IMR-90 (cell line): ENCODE data around the gene NCBP2. TPM values are rescaled to one million over a fixed set of nuclear protein-coding genes. Genes with fewer than 3 reads are reported as not detected.

Source experiments
- ATAC-seq: fragments of 200-7000 bp; cut with Tn5 transposase; 2 replicates; pipeline ENCODE4 v1.9.1; 2020; ENCODE audit warnings: low read depth, mild to moderate bottlenecking, moderate library complexity
- BruUV-seq: library from RNA; stranded (reverse); fragments of 400-500 nt; replicated peaks from 2 replicates; lab custom pipeline; 2021; lab: Mats Ljungman, UMichigan
- CTCF ChIA-PET: fragments of 300-600 bp; formaldehyde crosslinking; extraction: SDS; loops from one replicate; lab custom pipeline; 2021; ENCODE audit warnings: antibody characterized with exemption; lab: Yijun Ruan, JAX
- POLR2A ChIA-PET: fragments of 300-600 bp; sonication (Branson Sonifier 250); formaldehyde crosslinking; loops from one replicate; lab custom pipeline; 2022; ENCODE audit warnings: antibody characterized with exemption; ENCODE audit not compliant: unreplicated experiment; lab: Charles Lee
- DNase-seq: peaks from one replicate; pipeline ENCODE4 v3.0.0; 2013
- H2AFZ ChIP-seq: replicated peaks from 2 replicates; pipeline ENCODE3; 2013; ENCODE audit warnings: low read length, mild to moderate bottlenecking; ENCODE audit not compliant: poor library complexity
- H2AK5ac ChIP-seq: 2 replicates; pipeline ENCODE4 v1.6.1; 2013; ENCODE audit warnings: low read depth, low read length, inconsistent platforms
- H2AK9ac ChIP-seq: replicated peaks from 2 replicates; pipeline ENCODE3; 2013; ENCODE audit warnings: mild to moderate bottlenecking, low read depth, low read length, moderate library complexity; ENCODE audit not compliant: poor library complexity
- H2BK120ac ChIP-seq: 2 replicates; pipeline ENCODE4 v1.6.1; 2013; ENCODE audit warnings: low read depth, low read length, inconsistent platforms
- H2BK15ac ChIP-seq: 3 replicates; pipeline ENCODE4 v1.6.1; 2013; ENCODE audit warnings: low read depth, low read length, inconsistent platforms
- H2BK20ac ChIP-seq: 2 replicates; pipeline ENCODE4 v1.6.1; 2013; ENCODE audit warnings: low read depth, mild to moderate bottlenecking, inconsistent platforms, low read length, moderate library complexity
- H2BK5ac ChIP-seq: 2 replicates; pipeline ENCODE4 v1.6.1; 2013; ENCODE audit warnings: mild to moderate bottlenecking, low read depth, low read length, inconsistent platforms; ENCODE audit not compliant: poor library complexity, severe bottlenecking
- H3K14ac ChIP-seq: replicated peaks from 2 replicates; pipeline ENCODE4 v1.6.1; 2013; ENCODE audit warnings: low read depth, low read length, inconsistent platforms
- H3K18ac ChIP-seq: 2 replicates; pipeline ENCODE4 v1.6.1; 2013; ENCODE audit warnings: low read depth, low read length, control low read depth
- H3K23ac ChIP-seq: 2 replicates; pipeline ENCODE4 v1.6.1; 2013; ENCODE audit warnings: low read depth, low read length, inconsistent platforms
- H3K27ac ChIP-seq: 2 replicates; pipeline ENCODE4 v1.5.1; 2013; ENCODE audit warnings: mild to moderate bottlenecking, control low read depth, low read length; ENCODE audit not compliant: insufficient read depth
- H3K27me3 ChIP-seq: 2 replicates; pipeline ENCODE4 v1.6.1; 2013; ENCODE audit warnings: low read length; ENCODE audit not compliant: control insufficient read depth, insufficient read depth
- H3K36me3 ChIP-seq: 2 replicates; pipeline ENCODE4 v1.6.1; 2013; ENCODE audit warnings: low read length, mixed read lengths; ENCODE audit not compliant: control insufficient read depth, insufficient read depth
- H3K4ac ChIP-seq: 2 replicates; pipeline ENCODE4 v1.6.1; 2013; ENCODE audit warnings: low read depth, low read length, inconsistent platforms
- H3K4me1 ChIP-seq: 2 replicates; pipeline ENCODE4 v1.6.1; 2013; ENCODE audit warnings: low read length, mixed read lengths; ENCODE audit not compliant: control insufficient read depth, insufficient read depth
- H3K4me2 ChIP-seq: 2 replicates; pipeline ENCODE4 v1.6.1; 2013; ENCODE audit warnings: low read depth, mild to moderate bottlenecking, control low read depth, low read length, moderate library complexity
- H3K4me3 ChIP-seq: 2 replicates; pipeline ENCODE4 v1.5.1; 2013; ENCODE audit warnings: low read depth, mild to moderate bottlenecking, control low read depth, low read length, moderate library complexity; ENCODE audit not compliant: insufficient read depth
- H3K56ac ChIP-seq: 2 replicates; pipeline ENCODE4 v1.6.1; 2013; ENCODE audit warnings: low read length, inconsistent platforms; ENCODE audit not compliant: insufficient read depth; ENCODE audit errors: extremely low read depth
- H3K79me1 ChIP-seq, 2 experiments: 2 replicates each; pipeline ENCODE4 v1.6.1; 2013; ENCODE audit warnings: low read length in 2 of 2, inconsistent platforms in 1 of 2, low read depth in 1 of 2
- H3K9ac ChIP-seq: 2 replicates; pipeline ENCODE4 v1.6.1; 2013; ENCODE audit warnings: low read depth, low read length, control low read depth
- H3K9me1 ChIP-seq: 2 replicates; pipeline ENCODE4 v1.6.1; 2013; ENCODE audit warnings: low read length, inconsistent platforms; ENCODE audit not compliant: insufficient read depth
- H3K9me3 ChIP-seq: 2 replicates; pipeline ENCODE4 v1.6.1; 2013; ENCODE audit warnings: low read length; ENCODE audit not compliant: control insufficient read depth, insufficient read depth
- H4K20me1 ChIP-seq: 2 replicates; pipeline ENCODE4 v1.6.1; 2013; ENCODE audit warnings: low read length, inconsistent platforms; ENCODE audit not compliant: insufficient read depth
- H4K5ac ChIP-seq: 2 replicates; pipeline ENCODE4 v1.6.1; 2013; ENCODE audit warnings: mild to moderate bottlenecking, low read depth, low read length, control low read depth
- H4K8ac ChIP-seq, 2 experiments: 2 replicates each; pipeline ENCODE4 v1.6.1; 2013; ENCODE audit warnings: low read depth in 2 of 2, low read length in 2 of 2, control low read depth in 1 of 2, inconsistent platforms in 1 of 2
- H4K91ac ChIP-seq: 2 replicates; pipeline ENCODE4 v1.6.1; 2013; ENCODE audit warnings: low read depth, low read length, inconsistent platforms; ENCODE audit not compliant: insufficient read depth
- BHLHE40 ChIP-seq: fragments of 150-350 bp; IDR thresholded peaks from 2 replicates; pipeline ENCODE4 v1.6.1; 2016; ENCODE audit warnings: mild to moderate bottlenecking, low read depth, low read length
- CHD1 ChIP-seq: IDR thresholded peaks from 2 replicates; pipeline ENCODE4 v1.6.1; 2012; ENCODE audit warnings: low read depth, low read length, improper control_type of control experiment
- MAFK ChIP-seq: IDR thresholded peaks from 2 replicates; pipeline ENCODE4 v1.6.1; 2012; ENCODE audit warnings: low read depth, low read length, improper control_type of control experiment
- MAZ ChIP-seq: IDR thresholded peaks from 2 replicates; pipeline ENCODE4 v1.6.1; 2012; ENCODE audit warnings: low read depth, mild to moderate bottlenecking, low read length, improper control_type of control experiment, moderate library complexity, borderline replicate concordance
- MXI1 ChIP-seq: IDR thresholded peaks from 2 replicates; pipeline ENCODE4 v1.6.1; 2012; ENCODE audit warnings: low read depth, mild to moderate bottlenecking, low read length, moderate library complexity, borderline replicate concordance
- NFE2L2 ChIP-seq: fragments of 150-350 bp; IDR thresholded peaks from 2 replicates; pipeline ENCODE4 v1.6.1; 2016; ENCODE audit warnings: low read depth, mild to moderate bottlenecking, low read length
- POLR2A ChIP-seq: IDR thresholded peaks from 2 replicates; pipeline ENCODE4 v1.6.1; 2012; ENCODE audit warnings: mild to moderate bottlenecking, low read depth, low read length
- RCOR1 ChIP-seq: IDR thresholded peaks from 2 replicates; pipeline ENCODE4 v1.6.1; 2012; ENCODE audit warnings: mild to moderate bottlenecking, low read length, improper control_type of control experiment; ENCODE audit not compliant: insufficient replicate concordance
- RFX5 ChIP-seq: IDR thresholded peaks from 2 replicates; pipeline ENCODE4 v1.8.0; 2012; ENCODE audit warnings: low read depth, mild to moderate bottlenecking, low read length, moderate library complexity
- SMC3 ChIP-seq: fragments of 150-350 bp; IDR thresholded peaks from 2 replicates; pipeline ENCODE4 v1.6.1; 2016; ENCODE audit warnings: low read depth, mild to moderate bottlenecking, antibody characterized with exemption, low read length, moderate library complexity
- WGBS, 2 experiments: methylation state at CpG; one replicate each; pipeline versions ENCODE4 v1.1.5 to v1.1.7; 2013; ENCODE audit warnings: missing lambda C conversion rate in 2 of 2; ENCODE audit not compliant: insufficient read length in 1 of 2; ENCODE audit errors: extremely low coverage in 2 of 2; 5-methylcytosine and 5-hydroxymethylcytosine counted together
- dilution Hi-C: fragments of 300-500 bp; cut with HindIII; formaldehyde crosslinking; loops from one replicate; pipeline ENCODE4 v1.14.3; 2018; ENCODE audit warnings: low sequenced_read_pairs; ENCODE audit not compliant: unreplicated experiment
- in situ Hi-C: fragments of 300-500 bp; cut with MboI; formaldehyde crosslinking; loops from 3 replicates; pipeline ENCODE4 v1.14.3; 2019; ENCODE audit warnings: low sequenced_read_pairs, inconsistent platforms, mixed read lengths
- intact Hi-C: fragments of 100-400 bp; cut with micrococcal nuclease; formaldehyde crosslinking; loops from 2 replicates; pipeline ENCODE4 v1.10.0; 2022
- polyA plus RNA-seq, 3 experiments: library from polyadenylated mRNA; depleted of rRNA; stranded (reverse); fragments of >200 nt; gene quantifications; 2 replicates each; pipeline ENCODE4 v1.2.3, GENCODE V29; 2012; ENCODE audit warnings: low replicate concordance in 1 of 3
- total RNA-seq: library from RNA; depleted of rRNA; stranded (reverse); fragments of >200 nt; gene quantifications from 2 replicates; pipeline ENCODE4 v1.2.3, GENCODE V29; 2012
- TF ChIP-seq, protein P1 (sequence below): fragments of 150-350 bp; IDR thresholded peaks from 2 replicates; pipeline ENCODE4 v1.6.1; 2017; ENCODE audit warnings: mild to moderate bottlenecking, antibody characterized with exemption, low read length, low read depth

Gene NCBP2
- total and polyA plus RNA-seq, 2 of the 4 experiments (the other 2 are of a cell fraction): 42.8 to 73.6 TPM

- H3K56ac ChIP-seq: no peak overlapping the region
- H4K20me1 ChIP-seq: no peaks in the 10 kb centered on the region
- ChIA-PET POLR2A (no interaction called here), CTCF (no interaction called here)
- no peak overlapping the region for H2BK120ac ChIP-seq
- TF ChIP-seq MAZ: no peak
- no peak for TF ChIP-seq RCOR1
- TF ChIP-seq MXI1: no peak
- no peak for TF ChIP-seq NFE2L2
- TF ChIP-seq, protein P1, sequence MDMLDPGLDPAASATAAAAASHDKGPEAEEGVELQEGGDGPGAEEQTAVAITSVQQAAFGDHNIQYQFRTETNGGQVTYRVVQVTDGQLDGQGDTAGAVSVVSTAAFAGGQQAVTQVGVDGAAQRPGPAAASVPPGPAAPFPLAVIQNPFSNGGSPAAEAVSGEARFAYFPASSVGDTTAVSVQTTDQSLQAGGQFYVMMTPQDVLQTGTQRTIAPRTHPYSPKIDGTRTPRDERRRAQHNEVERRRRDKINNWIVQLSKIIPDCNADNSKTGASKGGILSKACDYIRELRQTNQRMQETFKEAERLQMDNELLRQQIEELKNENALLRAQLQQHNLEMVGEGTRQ: no peak
- no peak for TF ChIP-seq CHD1
- TF ChIP-seq BHLHE40: no peak
- TF ChIP-seq RFX5: no peak
- TF ChIP-seq SMC3: no peak
- TF ChIP-seq POLR2A: no peak
- no peak for TF ChIP-seq MAFK
- no peak for ATAC-seq
- dilution Hi-C loops (no loop called here), intact Hi-C loops (no loop called here), in situ Hi-C loops (no loop called here)
- no peak overlapping the region for H2AK5ac ChIP-seq
- no peak overlapping the region for H3K23ac ChIP-seq
- H3K27ac ChIP-seq: no peak overlapping the region
- H2BK5ac ChIP-seq: no peak overlapping the region
- no peak overlapping the region for H3K9ac ChIP-seq
- peaks cover 0 to 3% of the 10 kb centered on the region in 2 experiments; a peak in 1 of 4 replicates for H3K79me1 ChIP-seq
- H3K4me3 ChIP-seq: no peak overlapping the region
- BruUV-seq: no TSS peak
- H3K9me3 ChIP-seq: no peaks in the 10 kb centered on the region
- H4K8ac ChIP-seq: no peak overlapping the region
- no peak overlapping the region for H4K91ac ChIP-seq
- no peak overlapping the region for H3K18ac ChIP-seq
- H3K27me3 ChIP-seq: no peaks in the 10 kb centered on the region
- DNase-seq: no peak
- H3K4me1 ChIP-seq: no peaks in the 10 kb centered on the region
- no peak overlapping the region for H3K14ac ChIP-seq
- H3K4ac ChIP-seq: no peak overlapping the region
- no peak overlapping the region for H2AK9ac ChIP-seq
- no peak overlapping the region for H3K4me2 ChIP-seq
- H4K5ac ChIP-seq: no peak overlapping the region
- H3K9me1 ChIP-seq: no peaks in the 10 kb centered on the region; the same call in 1 of the 2 replicates
- H2BK15ac ChIP-seq: no peak overlapping the region
- H2AFZ ChIP-seq: no peak overlapping the region
- peaks cover 14% of the 10 kb centered on the region for H3K36me3 ChIP-seq
- WGBS, 2 experiments: no CpG with 5 or more reads among the region's 3 CpGs
- H2BK20ac ChIP-seq: no peak overlapping the region
Observed at GRCh38 chr3:196915375-196915774, 27.0 kb downstream of the NCBP2 start.
